ENCODE results near the gene TNIK.
A peak's percentile ranks its signal among the peaks of the same experiment; 100 is the strongest.

TNIK gene

GRCh38 chr3:171416666-171417065 lies 43.5 kb downstream of the TNIK start:
- DNase-seq, result no peak

- DNase-seq, result no peak
These were observed 44.1 kb downstream of the TNIK start for GRCh38 chr3:171416061-171416460.

DNA sequence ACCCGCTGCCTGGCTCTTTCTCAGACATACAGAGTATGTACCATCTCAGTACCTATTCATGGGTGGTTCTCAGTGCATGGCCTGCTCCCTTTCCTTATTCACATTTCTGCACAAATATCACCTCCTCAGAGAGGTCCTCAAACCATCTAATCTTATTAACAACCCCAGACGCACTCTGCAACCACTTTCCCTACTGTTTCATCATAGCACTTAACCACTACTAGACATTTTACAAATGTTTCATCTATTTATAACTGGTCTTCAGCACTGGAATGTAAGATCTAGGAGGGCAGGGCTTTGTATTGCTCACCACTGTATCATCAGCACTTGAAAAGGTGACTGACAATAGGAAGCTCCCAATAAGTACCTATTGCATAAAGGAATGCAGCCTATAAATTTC lies 45.1 kb downstream of the TNIK start:
- no peak for DNase-seq

DNA sequence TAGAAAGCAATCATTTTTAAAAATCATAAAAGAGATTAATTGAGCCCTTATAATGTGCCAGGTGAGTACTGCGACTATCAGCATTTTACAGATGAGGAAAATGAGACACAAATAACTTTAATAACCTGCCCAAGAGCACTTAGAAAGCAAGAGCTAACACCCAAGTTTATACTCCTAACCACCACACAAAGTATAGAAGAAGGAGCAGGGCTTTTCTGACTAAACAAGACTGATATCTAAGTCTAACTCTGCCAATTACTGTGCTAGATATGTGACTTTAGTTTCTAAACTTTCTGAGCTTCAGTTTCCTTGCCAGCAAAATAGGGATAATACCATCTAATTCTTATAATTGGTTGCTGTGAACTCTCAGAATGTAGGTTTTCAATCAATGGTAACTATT lies 47.7 kb downstream of the TNIK start:
- no peak for DNase-seq

DNA sequence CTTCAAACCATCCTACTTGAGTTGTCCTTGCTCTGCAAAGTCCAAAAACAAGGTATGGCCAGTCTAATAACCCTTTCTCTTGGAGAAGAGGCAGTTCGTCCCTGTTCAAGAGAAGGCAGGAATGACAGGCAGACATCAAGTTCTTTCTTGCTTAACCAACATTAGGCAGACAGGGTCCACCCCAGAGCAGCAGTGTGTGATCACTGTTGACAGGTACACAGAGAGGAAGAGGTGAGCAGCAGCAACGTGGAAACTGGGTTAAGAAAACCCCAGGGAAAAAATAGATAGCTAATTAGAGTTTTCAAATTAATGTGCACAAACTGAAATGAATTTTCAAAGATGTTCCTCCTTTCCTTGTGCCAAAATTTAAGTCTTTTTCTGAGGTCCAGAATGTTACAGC lies 48.2 kb downstream of the TNIK start:
- DNase-seq, result no peak

- no peak for DNase-seq
These were observed 50.0 kb downstream of the TNIK start for GRCh38 chr3:171410186-171410585.

GRCh38 chr3:171407759-171408158 lies 52.4 kb downstream of the TNIK start:
- DNase-seq, result no peak

- DNase-seq, result no peak
These were observed 55.7 kb downstream of the TNIK start for GRCh38 chr3:171404376-171404967.

GRCh38 chr3:171402281-171402680 lies 57.9 kb downstream of the TNIK start:
- no peak for DNase-seq

DNA sequence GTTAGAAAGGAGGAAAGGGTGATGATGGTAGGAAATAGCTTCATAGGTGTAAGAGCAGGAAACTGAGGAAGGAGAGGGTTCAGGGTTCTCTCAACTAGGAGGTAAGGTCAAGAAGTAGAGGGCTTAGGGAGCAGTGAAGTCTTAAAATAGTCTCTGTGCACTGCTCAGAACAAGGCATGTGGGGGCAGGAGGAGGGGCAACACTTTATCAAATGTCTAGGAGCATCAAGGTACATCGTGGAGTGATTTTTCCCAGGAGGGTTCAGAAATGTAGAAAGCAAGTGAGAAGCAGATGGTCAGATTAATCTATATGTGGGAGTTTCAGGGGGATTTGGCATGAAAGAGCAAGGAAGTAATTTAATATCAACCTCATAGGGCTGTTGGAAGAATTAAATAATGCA lies 58.8 kb downstream of the TNIK start:
- DNase-seq, result peak; percentile 93

DNA sequence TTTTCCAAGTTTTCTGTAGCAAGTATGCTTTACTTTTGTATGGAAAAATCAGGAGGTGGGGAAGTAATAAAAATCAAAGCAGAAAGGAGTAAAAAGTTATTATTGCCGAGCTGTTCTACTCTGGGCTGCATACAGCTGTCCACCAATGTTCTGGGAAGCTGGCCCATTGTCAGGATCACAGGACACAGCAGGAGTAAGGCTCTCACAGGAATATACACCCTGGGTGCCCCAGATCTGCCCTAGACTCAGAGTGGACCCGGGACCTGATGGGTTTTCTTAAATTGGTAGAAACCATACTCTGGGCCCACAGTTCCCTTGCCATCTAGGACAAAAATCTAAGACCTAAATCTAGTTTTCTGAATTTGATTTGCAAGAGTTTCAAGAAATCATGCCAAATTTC lies 60.4 kb downstream of the TNIK start:
- no peak for DNase-seq

- DNase-seq, result no peak
These were observed 61.9 kb downstream of the TNIK start for GRCh38 chr3:171398343-171398742.

GRCh38 chr3:171397089-171397488 lies 63.1 kb downstream of the TNIK start:
- DNase-seq, result no peak

GRCh38 chr3:171396048-171396447 lies 64.2 kb downstream of the TNIK start:
- no peak for DNase-seq

GRCh38 chr3:171393032-171393744 lies 67.0 kb downstream of the TNIK start:
- DNase-seq, result peak; percentile 44

DNA sequence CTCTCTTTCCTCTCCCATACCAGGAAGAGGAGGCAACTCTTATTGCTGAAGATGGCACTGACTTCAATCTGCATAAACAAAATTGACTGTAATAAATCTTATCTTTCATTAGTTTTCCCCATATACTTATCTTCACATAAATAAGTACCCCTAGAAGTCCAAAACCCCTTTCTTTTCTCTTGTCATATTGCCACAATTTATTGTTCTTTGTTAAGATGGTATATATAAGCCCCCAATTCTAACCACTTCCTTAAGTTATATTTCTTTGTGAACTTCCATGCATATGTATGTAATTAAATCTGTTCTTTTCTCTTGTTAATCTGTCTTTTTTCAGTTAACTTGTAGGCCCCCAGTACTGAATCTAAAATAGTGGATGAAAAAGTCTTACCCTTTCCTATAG lies 68.8 kb downstream of the TNIK start:
- no peak for DNase-seq

DNA sequence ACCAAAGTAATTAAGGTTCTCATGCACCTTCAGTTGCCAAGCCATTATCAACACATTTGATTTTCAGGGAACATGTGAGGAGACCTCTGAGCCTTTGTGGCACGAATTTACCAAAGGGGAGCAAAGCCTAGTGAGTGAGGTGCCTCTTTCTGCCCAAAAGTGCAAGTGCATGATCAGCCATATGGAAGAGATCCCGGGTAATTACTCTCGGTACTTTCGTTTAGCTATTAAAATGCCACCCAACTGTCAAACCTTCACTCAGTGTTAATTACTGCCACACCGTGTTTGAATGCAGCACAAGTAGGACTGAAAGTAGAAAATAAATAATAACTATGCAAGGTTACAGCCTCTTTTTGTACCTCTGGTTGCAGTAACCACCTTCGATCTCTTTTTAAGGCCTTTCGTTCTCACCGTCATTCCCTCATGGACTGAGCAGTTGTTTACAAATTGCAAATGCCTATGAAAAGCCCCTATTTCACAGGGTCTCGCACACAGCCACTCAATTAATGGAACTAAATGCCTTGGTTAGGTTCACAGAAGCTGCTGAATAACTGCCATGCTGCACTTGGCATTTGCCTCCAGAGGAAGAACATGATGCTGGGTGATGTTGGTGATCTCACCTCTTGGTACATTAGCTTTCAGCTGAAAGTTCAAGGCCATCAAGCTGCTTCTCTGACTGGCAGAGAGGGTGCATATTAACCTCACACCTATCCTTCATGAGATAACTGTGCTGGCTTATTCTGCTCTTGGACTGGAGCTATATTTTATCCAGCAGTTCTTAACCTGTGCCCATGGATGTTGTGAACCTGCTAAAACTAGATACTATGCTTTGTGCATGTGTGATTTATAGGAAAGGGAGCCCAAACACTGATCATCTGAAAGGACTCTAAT lies 69.9 kb downstream of the TNIK start:
- peak; percentile 44 for DNase-seq

DNA sequence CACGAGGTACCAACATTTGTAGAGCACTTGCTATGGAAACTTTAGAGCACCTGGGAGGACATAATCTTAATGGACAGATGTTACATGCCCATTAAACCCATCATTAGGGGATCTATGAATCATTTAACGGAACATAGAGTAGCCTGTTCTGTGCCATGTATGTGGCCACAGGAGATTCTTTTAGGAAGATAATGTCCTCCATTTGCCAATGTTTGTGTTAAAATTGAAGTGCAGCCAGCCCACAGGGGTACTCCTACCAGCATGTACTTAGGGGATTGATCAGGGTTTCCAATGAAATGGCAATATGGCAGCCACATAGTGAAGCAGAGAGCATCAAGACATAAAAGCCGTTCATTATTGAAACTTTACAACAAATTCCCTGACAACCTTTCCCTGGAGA lies 70.7 kb downstream of the TNIK start:
- DNase-seq, result no peak

GRCh38 chr3:171388527-171388926 lies 71.7 kb downstream of the TNIK start:
- DNase-seq, result no peak

GRCh38 chr3:171387062-171387461 lies 73.1 kb downstream of the TNIK start:
- no peak for DNase-seq

DNA sequence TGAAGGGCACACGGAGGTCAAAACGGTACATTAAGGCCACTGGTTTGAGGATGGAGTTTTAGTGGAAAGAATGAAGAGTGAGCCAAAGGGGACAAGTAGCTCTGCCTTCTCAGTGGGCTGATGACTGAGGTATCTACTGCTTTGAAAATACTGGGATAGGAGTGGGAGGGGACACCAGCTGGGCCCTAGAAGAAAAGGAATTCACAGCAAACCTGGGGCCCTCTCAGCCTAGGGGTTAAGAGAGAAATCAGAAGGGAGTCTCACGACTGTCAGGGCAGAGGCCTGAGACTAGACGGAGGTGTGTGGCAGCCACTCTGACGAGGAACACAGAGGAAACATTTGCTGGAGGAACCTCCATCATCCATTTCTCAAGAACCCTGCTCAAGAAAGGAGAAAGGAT lies 75.1 kb downstream of the TNIK start:
- DNase-seq, result no peak

DNA sequence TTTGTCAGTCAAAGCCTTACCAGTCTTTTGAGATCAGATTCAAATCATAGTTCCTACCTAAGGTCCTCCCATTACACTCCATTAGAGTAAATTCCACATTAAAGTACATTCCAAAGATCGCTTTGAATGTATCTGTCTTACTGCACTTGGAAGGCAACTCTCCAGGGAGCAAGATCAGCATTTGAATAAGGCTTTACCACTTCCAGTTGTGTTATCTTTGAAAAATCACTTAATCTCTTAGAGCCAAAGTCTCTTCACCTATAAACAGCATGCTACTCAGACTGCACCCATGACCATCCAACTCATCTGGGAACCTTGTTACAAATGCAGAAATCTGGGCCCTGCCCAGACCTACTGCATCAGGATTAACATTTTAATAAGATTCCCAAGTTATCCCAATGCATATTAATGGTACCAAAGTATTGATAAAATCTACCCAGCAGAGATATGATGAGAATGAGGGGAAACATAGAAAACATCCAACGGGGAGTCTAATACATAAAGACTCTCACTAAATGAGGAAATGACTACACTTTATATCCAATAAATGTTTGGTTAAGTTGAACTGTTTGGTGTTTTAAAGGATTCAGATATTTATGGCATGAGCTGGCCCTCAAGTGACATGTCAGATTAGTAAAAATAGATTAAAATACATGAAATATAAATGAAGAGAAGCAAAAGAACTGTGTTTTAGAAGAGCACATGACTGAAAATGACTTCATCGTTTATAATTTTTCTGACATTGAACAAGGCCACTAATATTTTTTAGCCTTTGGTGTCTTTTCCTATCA lies 75.9 kb downstream of the TNIK start:
- DNase-seq, result no peak
